Measurements from ENCODE around the gene GPR61.

DNA sequence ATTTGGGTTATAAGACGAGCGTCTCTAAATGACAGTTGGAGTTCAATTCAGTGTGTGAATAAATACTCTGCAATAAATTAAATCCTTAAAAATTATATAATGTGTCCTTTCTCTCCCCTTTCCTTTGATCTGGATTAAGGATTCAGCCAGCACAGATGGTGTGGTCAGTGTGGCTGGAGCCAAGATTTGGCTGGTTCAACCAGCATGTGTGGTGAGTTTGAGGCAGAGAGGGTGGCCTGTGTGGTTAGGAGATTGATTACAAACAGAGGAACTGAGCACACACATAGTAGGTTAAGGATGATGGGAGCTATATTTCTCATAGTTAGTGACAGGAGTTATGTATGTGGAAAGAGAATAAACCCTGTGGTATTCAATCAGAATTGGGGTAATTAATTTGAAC lies 16.0 kb upstream of the GPR61 start:
- TF ChIP-seq, protein P1, sequence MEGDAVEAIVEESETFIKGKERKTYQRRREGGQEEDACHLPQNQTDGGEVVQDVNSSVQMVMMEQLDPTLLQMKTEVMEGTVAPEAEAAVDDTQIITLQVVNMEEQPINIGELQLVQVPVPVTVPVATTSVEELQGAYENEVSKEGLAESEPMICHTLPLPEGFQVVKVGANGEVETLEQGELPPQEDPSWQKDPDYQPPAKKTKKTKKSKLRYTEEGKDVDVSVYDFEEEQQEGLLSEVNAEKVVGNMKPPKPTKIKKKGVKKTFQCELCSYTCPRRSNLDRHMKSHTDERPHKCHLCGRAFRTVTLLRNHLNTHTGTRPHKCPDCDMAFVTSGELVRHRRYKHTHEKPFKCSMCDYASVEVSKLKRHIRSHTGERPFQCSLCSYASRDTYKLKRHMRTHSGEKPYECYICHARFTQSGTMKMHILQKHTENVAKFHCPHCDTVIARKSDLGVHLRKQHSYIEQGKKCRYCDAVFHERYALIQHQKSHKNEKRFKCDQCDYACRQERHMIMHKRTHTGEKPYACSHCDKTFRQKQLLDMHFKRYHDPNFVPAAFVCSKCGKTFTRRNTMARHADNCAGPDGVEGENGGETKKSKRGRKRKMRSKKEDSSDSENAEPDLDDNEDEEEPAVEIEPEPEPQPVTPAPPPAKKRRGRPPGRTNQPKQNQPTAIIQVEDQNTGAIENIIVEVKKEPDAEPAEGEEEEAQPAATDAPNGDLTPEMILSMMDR (tag by site-specific recombination; IDR thresholded peaks at IDR 0.05): no peak
- TF ChIP-seq, protein P2, sequence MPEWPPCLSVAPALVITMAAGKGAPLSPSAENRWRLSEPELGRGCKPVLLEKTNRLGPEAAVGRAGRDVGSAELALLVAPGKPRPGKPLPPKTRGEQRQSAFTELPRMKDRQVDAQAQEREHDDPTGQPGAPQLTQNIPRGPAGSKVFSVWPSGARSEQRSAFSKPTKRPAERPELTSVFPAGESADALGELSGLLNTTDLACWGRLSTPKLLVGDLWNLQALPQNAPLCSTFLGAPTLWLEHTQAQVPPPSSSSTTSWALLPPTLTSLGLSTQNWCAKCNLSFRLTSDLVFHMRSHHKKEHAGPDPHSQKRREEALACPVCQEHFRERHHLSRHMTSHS (tag by site-specific recombination; IDR thresholded peaks at IDR 0.05): no peak
- no peak for TF ChIP-seq ZNF169 (tag by site-specific recombination; IDR thresholded peaks at IDR 0.05)
- TF ChIP-seq ZBTB6 (tag by site-specific recombination; IDR thresholded peaks at IDR 0.05): no peak
- no peak for TF ChIP-seq PBX3 (CRISPR knock-in tag; IDR thresholded peaks at IDR 0.05)
- TF ChIP-seq ZNF155 (tag by site-specific recombination; IDR thresholded peaks at IDR 0.05): no peak
- TF ChIP-seq ATF2 (tag by site-specific recombination; IDR thresholded peaks at IDR 0.05; ENCODE audit: low read depth): no peak
- TF ChIP-seq ZBTB7A (tag by site-specific recombination; IDR thresholded peaks at IDR 0.05; ENCODE audit: low read depth): no peak
- TF ChIP-seq ZNF830 (tag by site-specific recombination; IDR thresholded peaks at IDR 0.05; ENCODE audit: low read depth): no peak
- no peak for TF ChIP-seq ZNF341 (tag by site-specific recombination; IDR thresholded peaks at IDR 0.05; ENCODE audit: low read depth)
- no peak for TF ChIP-seq SETDB1 (IDR thresholded peaks at IDR 0.05; ENCODE audit: insufficient read length, low read length)
- TF ChIP-seq ZBTB8A (tag by site-specific recombination; IDR thresholded peaks at IDR 0.05): no peak
